C4-2B (cell line): Measurements from ENCODE around the gene ITPR1.

ENCODE experiments used
- ZFX ChIP-seq: fragments of 450-650 bp; IDR thresholded peaks from 2 replicates; pipeline ENCODE4 v1.6.1; 2017
- TF ChIP-seq, protein P1 (sequence below): fragments of 450-650 bp; conservative IDR thresholded peaks from 2 replicates; pipeline ENCODE4 v1.5.1; 2017; ENCODE audit warnings: mild to moderate bottlenecking

DNA sequence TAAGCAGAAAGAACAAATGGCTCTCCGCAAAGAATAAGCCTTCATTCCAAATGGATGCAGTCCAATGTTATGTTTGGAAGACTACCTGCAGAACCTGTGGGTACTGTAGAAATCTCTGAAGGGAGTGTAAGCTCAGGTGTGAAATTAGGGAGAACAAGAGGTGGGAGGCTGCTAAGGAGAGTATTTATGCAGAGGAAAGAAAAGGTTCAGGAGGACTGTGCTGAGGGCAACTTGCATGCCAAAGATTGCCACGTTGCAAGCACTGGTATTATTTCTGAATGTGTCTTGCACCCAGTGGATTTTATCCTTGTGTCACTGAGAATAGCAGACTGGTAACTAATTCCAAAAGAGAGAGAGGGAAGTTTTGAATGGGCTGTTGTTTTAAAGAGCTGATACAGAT lies 144.1 kb downstream of the ITPR1 start:
- TF ChIP-seq, protein P1, sequence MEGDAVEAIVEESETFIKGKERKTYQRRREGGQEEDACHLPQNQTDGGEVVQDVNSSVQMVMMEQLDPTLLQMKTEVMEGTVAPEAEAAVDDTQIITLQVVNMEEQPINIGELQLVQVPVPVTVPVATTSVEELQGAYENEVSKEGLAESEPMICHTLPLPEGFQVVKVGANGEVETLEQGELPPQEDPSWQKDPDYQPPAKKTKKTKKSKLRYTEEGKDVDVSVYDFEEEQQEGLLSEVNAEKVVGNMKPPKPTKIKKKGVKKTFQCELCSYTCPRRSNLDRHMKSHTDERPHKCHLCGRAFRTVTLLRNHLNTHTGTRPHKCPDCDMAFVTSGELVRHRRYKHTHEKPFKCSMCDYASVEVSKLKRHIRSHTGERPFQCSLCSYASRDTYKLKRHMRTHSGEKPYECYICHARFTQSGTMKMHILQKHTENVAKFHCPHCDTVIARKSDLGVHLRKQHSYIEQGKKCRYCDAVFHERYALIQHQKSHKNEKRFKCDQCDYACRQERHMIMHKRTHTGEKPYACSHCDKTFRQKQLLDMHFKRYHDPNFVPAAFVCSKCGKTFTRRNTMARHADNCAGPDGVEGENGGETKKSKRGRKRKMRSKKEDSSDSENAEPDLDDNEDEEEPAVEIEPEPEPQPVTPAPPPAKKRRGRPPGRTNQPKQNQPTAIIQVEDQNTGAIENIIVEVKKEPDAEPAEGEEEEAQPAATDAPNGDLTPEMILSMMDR, result no peak
- TF ChIP-seq ZFX, result no peak
